Ascending aorta (tissue), 2 donors: ENCODE measurements around the gene RAB7B. TPM values are rescaled to one million over a fixed set of nuclear protein-coding genes. Genes with fewer than 3 reads are reported as not detected.

Experiments used
- DNase-seq, 2 donors: peaks; one replicate each; pipeline ENCODE4 v3.0.0-alpha.2; 2019; ENCODE audit warnings: low spot score in 2 of 2
- H3K27ac ChIP-seq, 2 donors: fragments of 200-600 bp; sonication (generic); one replicate each; pipeline ENCODE4 v1.5.1; 2016 to 2017; ENCODE audit warnings: mild to moderate bottlenecking in 1 of 2
- H3K27me3 ChIP-seq: fragments of 200-600 bp; sonication (generic); one replicate; pipeline ENCODE4 v1.5.1; 2017
- H3K36me3 ChIP-seq, 2 donors: fragments of 200-600 bp; sonication (generic); one replicate each; pipeline ENCODE4 v1.5.1; 2016
- H3K4me1 ChIP-seq, 2 donors: fragments of 200-600 bp; sonication (generic); one replicate each; pipeline ENCODE4 v1.5.1; 2016 to 2017; ENCODE audit warnings: mild to moderate bottlenecking in 1 of 2
- H3K4me3 ChIP-seq, 2 donors: fragments of 200-600 bp; sonication (generic); one replicate each; pipeline ENCODE4 v1.5.1; 2016 to 2017; ENCODE audit warnings: mild to moderate bottlenecking in 1 of 2
- H3K9me3 ChIP-seq, 2 donors: fragments of 200-600 bp; sonication (generic); one replicate each; pipeline ENCODE4 v1.5.1; 2016
- intact Hi-C: fragments of 100-400 bp; cut with DNase I; formaldehyde crosslinking; loops from one replicate; pipeline ENCODE4 v1.15.1; 2023
- total RNA-seq: library from RNA; depleted of rRNA; stranded (reverse); fragments of >200 nt; gene quantifications from one replicate; pipeline ENCODE4 v1.1.0, GENCODE V29; 2016
- TF ChIP-seq, protein P1 (sequence below), 3 experiments: fragments of 200-600 bp in 2 of 3; fragments of 450-650 bp in 1 of 3; sonication (generic) in 2 of 3; IDR thresholded peaks; one replicate each; pipeline ENCODE4 v1.5.1; 2016 to 2019; ENCODE audit warnings: antibody characterized with exemption in 3 of 3, mild to moderate bottlenecking in 1 of 3, moderate library complexity in 1 of 3

The RAB7B gene
- total RNA-seq, 1 donor from 2014 or later = not detected

DNA sequence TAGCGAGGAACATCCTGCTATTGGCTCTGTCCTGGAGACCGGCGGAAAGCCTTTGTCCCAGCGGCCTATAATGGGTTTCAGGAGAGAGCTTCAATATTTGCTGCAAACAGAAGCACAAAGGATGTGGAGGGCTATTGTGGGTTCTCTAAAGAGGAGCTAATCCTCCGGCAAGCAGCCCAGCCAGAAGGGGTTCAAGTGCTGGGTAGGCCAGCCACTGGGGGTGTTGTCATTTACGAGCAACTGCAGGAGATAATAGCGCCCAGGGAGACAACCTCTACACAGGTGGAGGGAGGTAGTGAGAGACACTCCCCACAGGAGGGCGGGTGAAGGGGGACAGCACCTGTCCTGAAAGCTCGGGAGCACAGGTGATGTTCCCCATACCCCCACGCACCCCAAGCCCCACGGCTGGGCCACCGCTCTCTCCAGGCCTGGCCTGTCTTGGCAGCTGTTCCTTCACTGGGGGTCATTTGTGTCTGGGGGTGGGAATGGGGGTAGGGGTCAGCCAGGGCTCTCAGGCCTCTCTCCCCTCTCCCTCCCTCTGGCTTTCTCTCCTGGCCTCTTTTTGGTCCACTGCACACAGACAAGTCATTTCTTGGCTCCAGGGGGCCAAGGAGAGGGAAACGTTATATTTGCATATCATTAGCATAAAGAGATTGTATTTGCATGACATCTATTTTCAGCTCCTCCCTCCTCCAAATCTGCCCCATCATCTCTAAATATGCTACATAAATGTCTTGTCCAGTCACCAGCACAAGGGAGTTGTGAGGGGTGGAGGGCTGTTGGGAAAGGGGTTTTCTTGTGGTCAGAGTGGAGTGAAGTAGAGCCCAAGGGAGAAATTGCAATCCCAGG, 37.9 kb downstream of the RAB7B start:
- intact Hi-C loops = no loop called here
- Histone ChIP-seq H3K9me3 (no peaks in the 10 kb centered on the region), H3K4me1 (peaks cover 2 to 17% of the 10 kb centered on the region in 2 donors), H3K36me3 (no peaks in the 10 kb centered on the region), H3K4me3 (no peak overlapping the region), H3K27me3 (no peaks in the 10 kb centered on the region), H3K27ac (no peak overlapping the region)
- no peak for DNase-seq
- TF ChIP-seq, protein P1, sequence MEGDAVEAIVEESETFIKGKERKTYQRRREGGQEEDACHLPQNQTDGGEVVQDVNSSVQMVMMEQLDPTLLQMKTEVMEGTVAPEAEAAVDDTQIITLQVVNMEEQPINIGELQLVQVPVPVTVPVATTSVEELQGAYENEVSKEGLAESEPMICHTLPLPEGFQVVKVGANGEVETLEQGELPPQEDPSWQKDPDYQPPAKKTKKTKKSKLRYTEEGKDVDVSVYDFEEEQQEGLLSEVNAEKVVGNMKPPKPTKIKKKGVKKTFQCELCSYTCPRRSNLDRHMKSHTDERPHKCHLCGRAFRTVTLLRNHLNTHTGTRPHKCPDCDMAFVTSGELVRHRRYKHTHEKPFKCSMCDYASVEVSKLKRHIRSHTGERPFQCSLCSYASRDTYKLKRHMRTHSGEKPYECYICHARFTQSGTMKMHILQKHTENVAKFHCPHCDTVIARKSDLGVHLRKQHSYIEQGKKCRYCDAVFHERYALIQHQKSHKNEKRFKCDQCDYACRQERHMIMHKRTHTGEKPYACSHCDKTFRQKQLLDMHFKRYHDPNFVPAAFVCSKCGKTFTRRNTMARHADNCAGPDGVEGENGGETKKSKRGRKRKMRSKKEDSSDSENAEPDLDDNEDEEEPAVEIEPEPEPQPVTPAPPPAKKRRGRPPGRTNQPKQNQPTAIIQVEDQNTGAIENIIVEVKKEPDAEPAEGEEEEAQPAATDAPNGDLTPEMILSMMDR (IDR thresholded peaks at IDR 0.05) = no peak

DNA sequence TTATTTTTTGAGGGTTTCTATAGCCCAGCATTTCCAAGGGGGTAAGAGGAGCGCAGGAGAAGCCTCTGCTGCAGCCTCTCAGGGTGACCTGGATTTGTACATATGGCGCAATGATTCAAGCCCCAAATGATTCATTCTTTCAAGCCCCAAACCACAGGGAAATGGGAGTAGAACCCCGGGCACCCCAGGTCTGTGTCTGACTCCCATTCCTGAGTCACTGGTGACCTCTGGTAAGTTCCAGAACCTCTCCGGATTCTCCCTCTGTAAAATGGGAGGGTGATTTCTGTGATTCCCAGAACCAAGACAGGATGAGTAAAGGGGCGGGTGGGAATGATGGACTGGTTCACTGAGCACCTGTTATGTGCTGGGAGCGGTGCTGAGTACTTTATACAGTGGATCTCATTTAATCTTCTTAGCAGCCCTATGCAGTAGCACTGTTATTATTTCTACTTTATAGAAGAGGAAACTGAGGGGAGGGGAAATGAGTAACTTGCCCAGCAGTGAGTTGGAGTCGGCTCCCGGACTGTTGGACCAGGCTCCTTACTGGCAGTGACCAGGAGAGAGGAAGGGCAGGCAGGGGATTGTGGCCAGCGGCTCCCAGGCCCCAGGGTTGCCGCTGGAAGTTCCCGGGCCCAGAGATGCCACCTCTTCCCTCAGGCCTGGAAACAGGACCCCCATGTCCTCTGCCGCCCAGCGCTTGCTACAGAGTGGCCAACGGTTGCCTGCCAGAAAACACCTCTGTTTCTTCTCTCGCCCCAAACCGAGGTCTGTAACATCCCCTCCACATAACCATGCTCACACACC, 39.6 kb downstream of the RAB7B start:
- Histone ChIP-seq H3K9me3 (no peaks in the 10 kb centered on the region), H3K36me3 (no peaks in the 10 kb centered on the region), H3K4me3 (no peak overlapping the region), H3K4me1 (peaks cover 2 to 17% of the 10 kb centered on the region in 2 donors), H3K27me3 (no peaks in the 10 kb centered on the region), H3K27ac (no peak overlapping the region)
- intact Hi-C loops = no loop called here
- DNase-seq = no peak
- TF ChIP-seq, protein P1 (IDR thresholded peaks at IDR 0.05) = no peak

DNA sequence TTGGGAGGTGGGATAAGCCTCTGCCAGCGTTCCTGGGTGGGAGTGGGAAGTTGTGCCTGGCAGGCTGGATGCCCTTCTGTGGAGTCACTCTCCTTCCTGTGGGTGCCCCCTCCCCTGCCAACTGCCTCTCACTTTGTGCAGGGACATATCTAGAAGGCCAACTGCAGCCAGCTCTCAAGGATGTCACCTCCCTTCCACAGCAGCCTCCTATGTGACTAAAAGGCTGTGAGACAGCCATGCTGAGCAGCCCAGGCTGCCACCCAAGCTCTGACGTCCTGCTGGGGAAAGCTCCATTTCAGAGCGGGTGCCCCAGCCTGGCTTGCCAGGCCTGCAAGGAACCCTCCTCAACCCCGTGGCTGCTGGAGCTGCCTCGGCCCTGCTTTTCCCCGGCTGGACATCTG, 40.4 kb downstream of the RAB7B start:
- no peak for DNase-seq
- no peaks in the 10 kb centered on the region for H3K9me3 ChIP-seq
- H3K27me3 ChIP-seq = no peaks in the 10 kb centered on the region
- no peaks in the 10 kb centered on the region for H3K36me3 ChIP-seq
- H3K4me3 ChIP-seq = no peak overlapping the region
- TF ChIP-seq, protein P1 (IDR thresholded peaks at IDR 0.05) = no peak
- no peak overlapping the region for H3K27ac ChIP-seq
- peaks cover 2 to 17% of the 10 kb centered on the region in 2 donors for H3K4me1 ChIP-seq
- intact Hi-C loops = no loop called here

DNA sequence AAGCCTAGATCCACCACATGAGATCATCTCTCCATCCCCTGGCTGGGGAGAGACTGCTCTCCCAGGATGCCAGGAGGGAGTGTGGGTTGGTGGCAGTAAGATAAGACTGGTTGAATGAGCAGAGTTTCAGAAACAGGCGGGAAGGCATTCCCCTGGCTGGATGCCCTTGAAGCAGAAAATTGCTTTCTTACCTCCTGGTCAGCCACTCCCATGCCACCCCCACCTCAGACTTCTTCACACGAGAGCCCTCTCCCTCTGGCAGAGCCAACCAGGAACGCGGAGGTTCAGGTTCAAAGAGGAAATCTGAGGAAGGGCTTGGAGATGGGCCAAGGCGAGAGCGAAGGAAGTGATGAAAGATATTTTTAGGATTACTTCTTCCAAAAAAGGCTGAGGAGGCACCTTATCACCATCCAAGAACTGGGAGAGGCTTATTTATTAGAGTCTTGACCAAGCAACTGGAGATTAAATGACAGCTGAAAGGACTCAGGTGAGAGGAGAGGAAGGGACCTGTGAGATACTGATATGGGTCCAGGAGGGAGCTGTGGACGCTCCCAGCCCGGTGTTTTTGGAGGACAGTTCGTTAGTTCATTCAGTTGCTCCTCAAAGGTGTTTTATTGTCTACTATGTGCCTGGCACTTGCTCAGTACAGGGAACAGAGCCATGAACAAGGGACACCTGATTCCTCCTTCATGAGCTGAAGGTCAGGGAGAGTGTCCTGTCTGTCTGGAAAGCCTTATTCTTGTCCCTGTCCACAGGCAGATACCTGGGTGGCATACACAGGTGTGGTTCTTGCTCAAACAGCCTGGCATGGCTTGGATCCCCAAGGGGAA, 41.0 kb downstream of the RAB7B start:
- H3K27me3 ChIP-seq = no peaks in the 10 kb centered on the region
- H3K27ac ChIP-seq = no peak overlapping the region
- no peak for DNase-seq
- TF ChIP-seq, protein P1 (IDR thresholded peaks at IDR 0.05) = no peak
- H3K36me3 ChIP-seq = no peaks in the 10 kb centered on the region
- peaks cover 2 to 17% of the 10 kb centered on the region in 2 donors for H3K4me1 ChIP-seq
- H3K9me3 ChIP-seq = no peaks in the 10 kb centered on the region
- no peak overlapping the region for H3K4me3 ChIP-seq
- intact Hi-C loops = no loop called here

DNA sequence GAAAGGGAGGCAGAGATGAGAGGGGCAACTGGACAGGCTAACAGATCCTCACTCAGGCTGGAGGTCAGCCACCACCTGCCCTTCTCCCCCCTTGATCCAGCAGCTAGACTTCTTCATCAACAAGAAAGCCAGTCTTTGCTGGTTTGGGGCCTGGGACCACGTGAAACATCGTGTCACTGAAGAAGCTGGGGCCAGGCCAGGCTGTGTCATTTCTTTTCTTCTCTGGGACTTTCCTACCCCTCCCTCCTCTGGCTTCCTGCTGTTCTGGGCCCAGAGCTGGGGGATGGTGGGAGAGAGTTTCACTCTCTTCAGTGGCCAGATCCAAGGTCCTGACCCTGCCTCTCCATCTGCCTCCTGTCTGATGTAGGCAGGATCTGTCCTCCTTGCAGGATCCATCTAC, 41.8 kb downstream of the RAB7B start:
- no peak for DNase-seq
- no peak overlapping the region for H3K27ac ChIP-seq
- H3K9me3 ChIP-seq = no peaks in the 10 kb centered on the region
- intact Hi-C loops = no loop called here
- H3K36me3 ChIP-seq = no peaks in the 10 kb centered on the region
- peaks cover 2 to 17% of the 10 kb centered on the region in 2 donors for H3K4me1 ChIP-seq
- TF ChIP-seq, protein P1 (IDR thresholded peaks at IDR 0.05) = no peak
- no peaks in the 10 kb centered on the region for H3K27me3 ChIP-seq
- H3K4me3 ChIP-seq = no peak overlapping the region
